Endothelial cell of umbilical vein (primary cell): ENCODE data around the gene PCNT. TPM values are rescaled to one million over a fixed set of nuclear protein-coding genes. Genes with fewer than 3 reads are reported as not detected.

Experiments used
- BruUV-seq: library from RNA; stranded (reverse); fragments of 400-500 nt; replicated peaks from 2 replicates; lab custom pipeline; 2021; lab: Mats Ljungman, UMichigan
- CTCF ChIA-PET: fragments of 300-600, 350-600 bp; sonication (Branson Sonifier 250); formaldehyde crosslinking; loops from one replicate; lab custom pipeline; 2021; ENCODE audit warnings: antibody characterized with exemption, inconsistent platforms; lab: Charles Lee
- POLR2A ChIA-PET: fragments of 300-600, 350-600 bp; sonication (Branson Sonifier 250); formaldehyde crosslinking; loops from one replicate; lab custom pipeline; 2021; ENCODE audit warnings: antibody characterized with exemption, inconsistent platforms; lab: Charles Lee
- DNase-seq: peaks from one replicate; pipeline ENCODE4 v3.0.0-alpha.2; 2011; ENCODE audit warnings: low read depth, low spot score
- FAIRE-seq: peaks from 2 replicates; lab custom pipeline; 2011; peaks lifted over from hg19 to GRCh38; lab: Jason Lieb, UNC
- H2AFZ ChIP-seq: 2 replicates; pipeline ENCODE4 v1.6.0; 2012; ENCODE audit warnings: low read depth, low read length, control low read depth, inconsistent platforms
- H3K27ac ChIP-seq: 2 replicates; pipeline ENCODE4 v1.5.1; 2011; ENCODE audit warnings: low read depth, mild to moderate bottlenecking, control low read depth, low read length, moderate library complexity; ENCODE audit not compliant: insufficient read depth
- H3K27me3 ChIP-seq, 2 experiments: 2 replicates each; pipeline versions ENCODE4 v1.6.0 to v1.6.1; 2011; ENCODE audit warnings: low read length in 2 of 2, mixed read lengths in 1 of 2; ENCODE audit not compliant: control insufficient read depth in 2 of 2, insufficient read depth in 2 of 2
- H3K36me3 ChIP-seq, 2 experiments: 2 replicates in 1 of 2; 3 replicates in 1 of 2; pipeline ENCODE4 v1.5.1; 2011; ENCODE audit warnings: low read length in 2 of 2, mild to moderate bottlenecking in 1 of 2, moderate library complexity in 1 of 2; ENCODE audit not compliant: control insufficient read depth in 2 of 2, insufficient read depth in 2 of 2; ENCODE audit errors: extremely low read depth in 1 of 2
- H3K4me1 ChIP-seq: 3 replicates; pipeline ENCODE4 v1.5.1; 2011; ENCODE audit warnings: mild to moderate bottlenecking, low read length; ENCODE audit not compliant: control insufficient read depth, insufficient read depth; ENCODE audit errors: extremely low read depth
- H3K4me2 ChIP-seq: 2 replicates; pipeline ENCODE4 v1.6.1; 2011; ENCODE audit warnings: low read length, control low read depth, mixed read lengths; ENCODE audit not compliant: insufficient read depth
- H3K4me3 ChIP-seq, 3 experiments: fragments of 200-600 bp in 1 of 3; sonication (generic), shearing (Covaris generic) in 1 of 3; replicated peaks in 1 of 3; 2 replicates each; pipeline ENCODE4 v1.5.1; 2011 to 2016; ENCODE audit warnings: control low read depth in 3 of 3, low read length in 3 of 3, mild to moderate bottlenecking in 2 of 3, inconsistent platforms in 1 of 3, low read depth in 1 of 3, moderate library complexity in 1 of 3; ENCODE audit not compliant: insufficient read depth in 1 of 3
- H3K79me2 ChIP-seq: 2 replicates; pipeline ENCODE4 v1.6.0; 2012; ENCODE audit warnings: low read length, inconsistent platforms; ENCODE audit not compliant: control insufficient read depth, insufficient read depth
- H3K9ac ChIP-seq: replicated peaks from 2 replicates; pipeline ENCODE3; 2011; ENCODE audit warnings: low read length, control low read depth; ENCODE audit not compliant: insufficient read depth; ENCODE audit errors: extremely low read depth
- H3K9me1 ChIP-seq: replicated peaks from 3 replicates; pipeline ENCODE4 v1.6.0; 2011; ENCODE audit warnings: mild to moderate bottlenecking, low read length; ENCODE audit not compliant: control insufficient read depth, insufficient read depth; ENCODE audit errors: extremely low read depth
- H3K9me3 ChIP-seq: replicated peaks from 2 replicates; pipeline ENCODE4 v1.5.1; 2012; ENCODE audit warnings: low read length, inconsistent platforms; ENCODE audit not compliant: control insufficient read depth, insufficient read depth
- H4K20me1 ChIP-seq: replicated peaks from 2 replicates; pipeline ENCODE3; 2011; ENCODE audit warnings: mild to moderate bottlenecking, low read length; ENCODE audit not compliant: control insufficient read depth, insufficient read depth; ENCODE audit errors: extremely low read depth
- CTCF ChIP-seq, 2 donors: IDR thresholded peaks; 1 replicate in 1 of 2; 2 replicates in 1 of 2; pipeline ENCODE4 v1.5.1; 2011; ENCODE audit warnings: low read length in 2 of 2, mild to moderate bottlenecking in 2 of 2, moderate library complexity in 2 of 2, control low read depth in 1 of 2, inconsistent platforms in 1 of 2, low read depth in 1 of 2; ENCODE audit not compliant: insufficient read depth in 1 of 2; ENCODE audit errors: extremely low read depth in 1 of 2
- EZH2 ChIP-seq: IDR thresholded peaks from 2 replicates; pipeline ENCODE4 v1.6.1; 2012; ENCODE audit warnings: borderline replicate concordance, low read depth, mild to moderate bottlenecking, moderate library complexity, low read length, inconsistent platforms; ENCODE audit not compliant: severe bottlenecking
- FOS ChIP-seq: IDR thresholded peaks from 2 replicates; pipeline ENCODE4 v1.6.1; 2011; ENCODE audit warnings: mild to moderate bottlenecking, low read length, moderate library complexity, borderline replicate concordance; ENCODE audit not compliant: insufficient read depth
- GATA2 ChIP-seq: IDR thresholded peaks from 2 replicates; pipeline ENCODE4 v1.7.0; 2011; ENCODE audit warnings: low read depth, mild to moderate bottlenecking, moderate library complexity, mixed read lengths, low read length; ENCODE audit not compliant: insufficient read length, insufficient read depth
- JUN ChIP-seq: IDR thresholded peaks from 2 replicates; pipeline ENCODE4 v1.6.1; 2011; ENCODE audit warnings: borderline replicate concordance, low read depth; ENCODE audit not compliant: insufficient read length, insufficient read depth
- MAX ChIP-seq: IDR thresholded peaks from 2 replicates; pipeline ENCODE4 v1.6.1; 2011; ENCODE audit not compliant: insufficient read depth, insufficient read length
- MYC ChIP-seq: IDR thresholded peaks from one replicate; pipeline ENCODE4 v1.6.1; 2011; ENCODE audit warnings: mild to moderate bottlenecking, low read depth, low read length
- POLR2A ChIP-seq: IDR thresholded peaks from 2 replicates; pipeline ENCODE4 v1.6.1; 2012; ENCODE audit warnings: low read depth, mild to moderate bottlenecking, control low read depth, low read length
- POLR2AphosphoS5 ChIP-seq: IDR thresholded peaks from 2 replicates; pipeline ENCODE4 v1.6.1; 2012; ENCODE audit warnings: low read depth, mild to moderate bottlenecking, control low read depth, low read length, moderate library complexity; ENCODE audit not compliant: insufficient read depth
- dilution Hi-C: fragments of 300-500 bp; cut with MboI; formaldehyde crosslinking; loops from one replicate; pipeline ENCODE4 v1.15.0; 2019; ENCODE audit warnings: low sequenced_read_pairs; ENCODE audit not compliant: extremely low pct_ligation_motif_present
- intact Hi-C: fragments of 100-400 bp; cut with micrococcal nuclease; formaldehyde crosslinking; loops from one replicate; pipeline ENCODE4 v1.10.0; 2022
- polyA plus RNA-seq, 4 experiments: library from polyadenylated mRNA; depleted of rRNA in 3 of 4; stranded (reverse) in 3 of 4; unstranded in 1 of 4; fragments of >200 nt; gene quantifications; 2 replicates each; pipeline versions ENCODE4 v1.2.1 to v1.2.3, GENCODE V29; 2011 to 2012; ENCODE audit warnings: missing spikeins in 1 of 4
- total RNA-seq: library from RNA; stranded (reverse); gene quantifications from 2 replicates; pipeline ENCODE4 v1.2.3, GENCODE V29; 2021

The PCNT gene
- total and polyA plus RNA-seq, 2 donors (not counting 3 experiments of a cell fraction or from before 2014, with no cell fraction given), result 9.6 to 49.5 TPM

- H3K4me1 ChIP-seq, result no peaks in the 10 kb centered on the region
- H3K9me3 ChIP-seq, result no peaks in the 10 kb centered on the region
- dilution Hi-C loops, result no loop called here
- no peak overlapping the region for H3K4me2 ChIP-seq
- ChIA-PET CTCF (no interaction called here), POLR2A (no interaction called here)
- BruUV-seq, result no TSS peak
- no peak for TF ChIP-seq POLR2AphosphoS5
- peaks cover 8 to 21% of the 10 kb centered on the region in 2 experiments for H3K36me3 ChIP-seq
- no peaks in the 10 kb centered on the region for H4K20me1 ChIP-seq
- no peaks in the 10 kb centered on the region for H3K9me1 ChIP-seq
- no peak overlapping the region for H3K9ac ChIP-seq
- H3K79me2 ChIP-seq, result no peaks in the 10 kb centered on the region
- H3K27ac ChIP-seq, result no peak overlapping the region
- H3K27me3 ChIP-seq, result no peaks in the 10 kb centered on the region
- DNase-seq, result no peak
- H3K4me3 ChIP-seq, result no peak overlapping the region
- FAIRE-seq, result no peak
- no peak overlapping the region for H2AFZ ChIP-seq
- intact Hi-C loops, result no loop called here
These were observed 91.0 kb downstream of the PCNT start for GRCh38 chr21:46414965-46415275.

GRCh38 chr21:46416551-46416950 is 92.6 kb downstream of the PCNT start:
- dilution Hi-C loops, result no loop called here
- DNase-seq (no peak), FAIRE-seq (no peak)
- Histone ChIP-seq H3K9ac (no peak overlapping the region), H3K27me3 (no peaks in the 10 kb centered on the region), H3K4me1 (no peaks in the 10 kb centered on the region), H3K4me2 (no peak overlapping the region), H2AFZ (no peak overlapping the region), H3K36me3 (peaks cover 8 to 20% of the 10 kb centered on the region in 2 experiments), H4K20me1 (no peaks in the 10 kb centered on the region), H3K79me2 (no peaks in the 10 kb centered on the region), H3K27ac (no peak overlapping the region), H3K9me1 (no peaks in the 10 kb centered on the region), H3K4me3 (no peak overlapping the region), H3K9me3 (no peaks in the 10 kb centered on the region)
- POLR2A ChIA-PET, result no interaction called here
- intact Hi-C loops, result no loop called here
- no TSS peak for BruUV-seq
- TF ChIP-seq FOS (no peak), POLR2A (no peak), MAX (no peak), CTCF (IDR thresholded peaks at IDR 0.05; ENCODE audit: extremely low read depth in 1 of 2, insufficient read depth in 1 of 2, low read depth in 1 of 2, low read length in 2 of 2) (no peak), EZH2 (no peak), POLR2AphosphoS5 (no peak), GATA2 (no peak), MYC (no peak), JUN (no peak)
- CTCF ChIA-PET, result no interaction called here
